ENCODE measurements around the gene SPPL3.

DNA sequence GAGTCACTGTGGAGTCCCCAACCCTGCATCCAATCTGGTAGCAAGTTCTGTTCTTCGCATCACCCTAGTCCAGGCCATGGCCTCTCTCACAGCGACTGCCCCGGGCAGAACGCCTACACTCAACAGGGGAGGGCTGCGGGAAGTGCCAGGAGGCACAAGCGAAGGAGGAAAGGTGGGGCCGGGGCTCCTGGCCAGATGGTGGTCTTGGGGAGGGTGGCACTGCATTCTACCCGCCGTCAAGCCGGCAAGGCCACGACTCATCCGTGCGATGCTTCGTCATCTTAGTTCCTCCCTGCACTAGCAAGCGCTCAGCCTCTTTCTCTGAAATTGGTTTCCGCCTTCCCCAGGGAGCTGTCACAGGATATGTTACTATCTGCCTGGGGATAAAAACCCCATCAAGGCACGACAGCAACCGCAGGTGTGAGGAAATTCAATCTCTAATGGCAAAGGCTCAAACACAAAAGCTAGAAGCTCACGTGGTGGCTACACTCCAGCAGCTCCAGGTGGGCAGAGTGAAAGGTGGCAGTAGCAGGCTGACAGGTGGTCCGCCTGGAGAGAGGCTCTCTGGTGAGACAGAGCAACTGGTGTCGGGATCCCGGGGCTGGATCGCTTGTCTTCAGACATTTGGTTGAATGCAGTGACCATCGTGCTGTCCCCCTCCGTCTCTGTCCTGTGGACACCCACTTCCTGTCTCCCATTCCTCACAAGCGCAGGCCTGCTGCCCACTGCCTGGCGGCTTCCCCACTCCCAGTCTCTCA is 144.4 kb downstream of the SPPL3 start:
- TF ChIP-seq, protein P1, sequence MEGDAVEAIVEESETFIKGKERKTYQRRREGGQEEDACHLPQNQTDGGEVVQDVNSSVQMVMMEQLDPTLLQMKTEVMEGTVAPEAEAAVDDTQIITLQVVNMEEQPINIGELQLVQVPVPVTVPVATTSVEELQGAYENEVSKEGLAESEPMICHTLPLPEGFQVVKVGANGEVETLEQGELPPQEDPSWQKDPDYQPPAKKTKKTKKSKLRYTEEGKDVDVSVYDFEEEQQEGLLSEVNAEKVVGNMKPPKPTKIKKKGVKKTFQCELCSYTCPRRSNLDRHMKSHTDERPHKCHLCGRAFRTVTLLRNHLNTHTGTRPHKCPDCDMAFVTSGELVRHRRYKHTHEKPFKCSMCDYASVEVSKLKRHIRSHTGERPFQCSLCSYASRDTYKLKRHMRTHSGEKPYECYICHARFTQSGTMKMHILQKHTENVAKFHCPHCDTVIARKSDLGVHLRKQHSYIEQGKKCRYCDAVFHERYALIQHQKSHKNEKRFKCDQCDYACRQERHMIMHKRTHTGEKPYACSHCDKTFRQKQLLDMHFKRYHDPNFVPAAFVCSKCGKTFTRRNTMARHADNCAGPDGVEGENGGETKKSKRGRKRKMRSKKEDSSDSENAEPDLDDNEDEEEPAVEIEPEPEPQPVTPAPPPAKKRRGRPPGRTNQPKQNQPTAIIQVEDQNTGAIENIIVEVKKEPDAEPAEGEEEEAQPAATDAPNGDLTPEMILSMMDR (IDR thresholded peaks at IDR 0.05) = no peak
- no peak for TF ChIP-seq POLR2A (IDR thresholded peaks at IDR 0.05)
